ENCODE data around the gene ALDH3B2. TPM values are rescaled to one million over a fixed set of nuclear protein-coding genes. Genes with fewer than 3 reads are reported as not detected.

Gene ALDH3B2
- total RNA-seq, 4 donors from 2014 or later = not detected

DNA sequence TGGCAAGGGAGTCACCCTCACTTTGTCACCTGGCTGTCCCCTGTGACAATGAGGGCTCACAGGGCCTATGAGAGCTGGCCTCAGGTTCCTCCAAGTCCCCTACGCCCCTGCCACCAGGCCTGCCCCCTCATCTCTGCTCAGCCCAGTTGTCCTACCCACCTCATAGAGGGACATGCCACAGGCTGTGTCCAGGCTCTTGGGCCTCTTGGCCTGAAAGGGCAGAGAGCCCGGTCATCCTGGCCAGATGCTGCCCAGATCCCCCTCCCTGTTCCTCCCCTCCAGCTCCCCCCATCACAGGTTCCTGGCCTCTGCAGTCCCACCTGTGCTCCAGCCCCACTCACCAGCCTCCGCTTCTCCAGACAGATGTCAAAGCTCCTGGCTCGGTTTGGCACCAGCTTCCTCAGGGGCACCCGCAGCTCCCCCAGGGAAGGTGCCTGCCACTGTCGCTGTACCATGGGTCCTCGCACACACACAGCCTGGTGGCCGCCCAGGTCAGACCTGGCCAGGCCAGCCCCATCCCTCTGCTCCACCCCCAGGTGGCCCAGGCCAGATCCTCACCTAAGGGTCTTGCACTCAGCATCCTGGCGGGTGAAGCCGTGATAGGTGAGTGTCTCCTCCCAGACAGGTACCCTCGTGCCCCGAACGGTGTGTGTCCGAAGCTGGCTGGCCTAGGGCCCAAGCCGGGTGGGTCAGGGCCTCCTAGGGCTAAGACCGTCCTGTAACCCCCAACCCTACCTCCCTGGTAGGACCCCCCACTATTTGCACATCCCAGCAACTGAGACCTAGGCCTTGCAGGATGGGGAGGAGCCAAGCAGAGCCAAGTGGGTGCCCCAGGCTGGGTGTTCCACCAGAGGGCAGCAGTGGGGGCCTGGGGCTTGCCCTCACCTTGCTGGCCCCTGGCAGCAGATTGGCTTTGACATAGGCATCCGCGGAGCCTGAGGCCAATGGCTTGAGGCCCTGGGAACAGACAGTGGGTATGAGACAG, 59.4 kb downstream of the ALDH3B2 start:
- Histone ChIP-seq H3K4me1 (peaks cover 9 to 23% (median 15%) of the 10 kb centered on the region in 4 donors), H3K36me3 (peaks cover 24 to 34% (median 30%) of the 10 kb centered on the region in 4 donors), H3K9me3 (no peaks in the 10 kb centered on the region), H3K4me3 (peak overlapping the region in 1 of 4 donors; percentile 64), H3K27ac (replicated peaks in 1 of 4) (peak overlapping the region in 1 of 4 donors; percentile 63), H3K27me3 (peaks cover 0 to 31% (median 10%) of the 10 kb centered on the region in 4 donors)
- intact Hi-C loops (cut with DNase I) = loop anchor here (10.0 kb wide), 1 partner anchor 100 kb away; no protein-coding TSS in a partner anchor
- WGBS = 79% methylated on average over 8 of the region's 18 CpGs
- TF ChIP-seq POLR2A (IDR thresholded peaks at IDR 0.05; ENCODE audit: low read depth) = no peak
- TF ChIP-seq, protein P1, sequence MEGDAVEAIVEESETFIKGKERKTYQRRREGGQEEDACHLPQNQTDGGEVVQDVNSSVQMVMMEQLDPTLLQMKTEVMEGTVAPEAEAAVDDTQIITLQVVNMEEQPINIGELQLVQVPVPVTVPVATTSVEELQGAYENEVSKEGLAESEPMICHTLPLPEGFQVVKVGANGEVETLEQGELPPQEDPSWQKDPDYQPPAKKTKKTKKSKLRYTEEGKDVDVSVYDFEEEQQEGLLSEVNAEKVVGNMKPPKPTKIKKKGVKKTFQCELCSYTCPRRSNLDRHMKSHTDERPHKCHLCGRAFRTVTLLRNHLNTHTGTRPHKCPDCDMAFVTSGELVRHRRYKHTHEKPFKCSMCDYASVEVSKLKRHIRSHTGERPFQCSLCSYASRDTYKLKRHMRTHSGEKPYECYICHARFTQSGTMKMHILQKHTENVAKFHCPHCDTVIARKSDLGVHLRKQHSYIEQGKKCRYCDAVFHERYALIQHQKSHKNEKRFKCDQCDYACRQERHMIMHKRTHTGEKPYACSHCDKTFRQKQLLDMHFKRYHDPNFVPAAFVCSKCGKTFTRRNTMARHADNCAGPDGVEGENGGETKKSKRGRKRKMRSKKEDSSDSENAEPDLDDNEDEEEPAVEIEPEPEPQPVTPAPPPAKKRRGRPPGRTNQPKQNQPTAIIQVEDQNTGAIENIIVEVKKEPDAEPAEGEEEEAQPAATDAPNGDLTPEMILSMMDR (IDR thresholded peaks at IDR 0.05) = peak; percentile 13 to 45 (median 16)
- no peak for TF ChIP-seq EP300 (IDR thresholded peaks at IDR 0.05)
- DNase-seq (ENCODE audit: extremely low spot score) = no peak

DNA sequence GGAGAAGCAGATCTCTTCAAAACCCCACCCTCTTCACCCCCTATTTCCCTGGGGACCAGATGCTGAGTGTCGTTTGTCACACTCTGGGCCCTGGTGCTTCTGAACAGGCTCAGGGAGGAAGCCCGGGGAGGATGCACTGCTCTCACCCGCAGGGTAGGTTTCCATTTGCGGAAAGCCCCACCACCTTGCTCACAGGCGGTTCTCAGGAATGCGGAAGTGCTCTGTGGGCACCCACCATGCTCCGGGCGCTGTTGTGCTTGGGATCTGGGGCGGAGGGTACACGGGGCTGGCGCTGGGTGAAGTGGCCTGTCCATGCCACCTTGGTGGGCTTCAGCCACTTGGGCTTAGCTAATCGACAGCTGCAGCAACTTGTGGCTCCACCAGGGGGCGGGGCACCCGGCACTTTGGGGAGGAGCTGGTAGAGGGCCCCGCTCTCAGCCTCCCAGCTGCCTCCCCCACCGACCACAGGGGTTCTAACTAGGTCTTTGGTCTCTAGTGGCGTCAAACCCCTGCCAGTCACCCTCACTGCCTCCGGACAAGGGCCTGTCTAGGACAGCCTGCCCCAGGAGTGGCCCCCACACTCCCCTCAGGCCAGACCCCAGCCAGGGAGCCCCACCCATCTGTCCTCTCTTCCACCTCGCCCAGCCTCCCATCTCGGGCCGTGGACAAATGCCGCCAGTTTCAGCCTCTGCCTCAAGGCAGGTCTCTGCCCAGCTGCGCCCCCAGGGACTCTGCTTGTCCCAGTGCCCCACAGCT, 60.3 kb downstream of the ALDH3B2 start:
- Histone ChIP-seq H3K4me3 (peak overlapping the region; percentile 49 to 64 (median 50)), H3K36me3 (peaks cover 30 to 43% (median 39%) of the 10 kb centered on the region in 4 donors), H3K27me3 (peaks cover 0 to 31% (median 10%) of the 10 kb centered on the region in 4 donors), H3K27ac (replicated peaks in 1 of 4) (peak overlapping the region in 3 of 4 donors; percentile 9 to 63 (median 41)), H3K4me1 (peaks cover 9 to 23% (median 15%) of the 10 kb centered on the region in 4 donors), H3K9me3 (no peaks in the 10 kb centered on the region)
- intact Hi-C loops (cut with DNase I) = loop anchor here (10.0 kb wide), 1 partner anchor 101 kb away; no protein-coding TSS in a partner anchor
- DNase-seq (ENCODE audit: extremely low spot score) = no peak
- TF ChIP-seq POLR2AphosphoS5 (IDR thresholded peaks at IDR 0.05) (peak in 1 of 2 donors; percentile 23), EP300 (IDR thresholded peaks at IDR 0.05) (no peak), POLR2A (IDR thresholded peaks at IDR 0.05; ENCODE audit: low read depth) (no peak)
- TF ChIP-seq, protein P1 (IDR thresholded peaks at IDR 0.05) = peak; percentile 45 to 69 (median 58)
- 5% methylated on average over 8 of the region's 23 CpGs for WGBS

DNA sequence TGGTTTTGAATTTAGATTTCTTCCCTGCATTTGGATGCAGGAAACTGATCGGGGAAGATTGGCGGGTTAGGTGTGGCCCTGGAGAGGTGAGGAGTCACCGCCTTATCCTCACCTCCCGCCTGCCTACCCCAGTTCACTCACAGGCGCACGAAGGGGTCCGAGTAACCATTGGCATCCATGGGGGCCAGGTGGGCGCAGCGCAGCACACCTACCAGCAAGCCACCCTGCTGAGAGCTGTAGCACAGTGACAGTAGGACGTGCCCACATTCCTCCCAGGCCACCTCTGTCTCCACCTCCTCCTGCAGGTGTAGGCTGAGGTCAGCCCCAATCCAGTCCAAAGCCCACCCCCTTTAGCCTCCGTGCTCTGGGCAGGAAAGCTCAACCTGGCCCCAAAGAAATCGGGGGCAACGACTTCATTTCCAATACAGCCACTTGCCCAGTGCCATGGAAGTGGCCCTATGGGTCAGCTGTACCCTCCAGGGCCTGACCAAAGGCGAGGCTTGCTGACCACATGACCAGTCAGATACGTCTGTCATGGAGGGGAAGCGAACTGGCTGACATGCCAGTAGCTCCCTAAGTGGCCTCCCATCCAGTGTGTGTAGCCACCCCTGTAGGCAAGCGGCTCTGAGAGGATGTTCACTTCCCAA, 61.0 kb downstream of the ALDH3B2 start:
- Histone ChIP-seq H3K4me3 (peak overlapping the region; percentile 49 to 64 (median 50)), H3K4me1 (peaks cover 9 to 29% (median 19%) of the 10 kb centered on the region in 4 donors), H3K27ac (replicated peaks in 1 of 4) (peak overlapping the region in 3 of 4 donors; percentile 9 to 63 (median 41)), H3K9me3 (no peaks in the 10 kb centered on the region), H3K27me3 (peaks cover 0 to 31% (median 10%) of the 10 kb centered on the region in 4 donors), H3K36me3 (peaks cover 31 to 50% (median 46%) of the 10 kb centered on the region in 4 donors)
- WGBS = 78% methylated on average over 16 of the region's 17 CpGs
- TF ChIP-seq POLR2AphosphoS5 (IDR thresholded peaks at IDR 0.05) (no peak), POLR2A (IDR thresholded peaks at IDR 0.05; ENCODE audit: low read depth) (no peak), EP300 (IDR thresholded peaks at IDR 0.05) (no peak)
- TF ChIP-seq, protein P1 (IDR thresholded peaks at IDR 0.05) = no peak
- no peak for DNase-seq (ENCODE audit: extremely low spot score)
- intact Hi-C loops (cut with DNase I) = loop anchor here (10.0 kb wide), 1 partner anchor 101 kb away; no protein-coding TSS in a partner anchor

DNA sequence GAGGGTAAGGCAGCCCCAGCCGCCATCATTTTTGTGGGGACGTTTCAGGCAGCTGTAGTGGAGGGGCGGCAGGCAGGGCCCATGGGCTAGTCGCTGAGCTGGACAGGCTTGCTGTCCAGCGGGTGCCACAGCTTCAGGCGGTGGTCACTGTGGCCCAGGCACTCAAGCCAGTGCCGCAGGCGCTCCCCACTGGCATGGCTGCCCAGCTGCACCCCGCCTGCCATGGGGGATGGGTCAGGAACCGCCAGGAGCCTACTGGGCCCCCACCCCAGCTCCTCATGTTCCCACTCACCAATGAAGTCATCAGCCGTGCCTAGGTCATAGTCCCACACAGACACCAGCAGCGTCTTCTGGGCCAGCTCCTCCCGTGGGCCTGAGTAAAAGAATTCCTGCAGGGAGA, 61.7 kb downstream of the ALDH3B2 start:
- H3K4me3 ChIP-seq = no peak overlapping the region
- 86% methylated on average over 9 of the region's 13 CpGs for WGBS
- peaks cover 0 to 31% (median 10%) of the 10 kb centered on the region in 4 donors for H3K27me3 ChIP-seq
- TF ChIP-seq POLR2AphosphoS5 (IDR thresholded peaks at IDR 0.05) (no peak), EP300 (IDR thresholded peaks at IDR 0.05) (no peak), POLR2A (IDR thresholded peaks at IDR 0.05; ENCODE audit: low read depth) (no peak)
- TF ChIP-seq, protein P1 (IDR thresholded peaks at IDR 0.05) = no peak
- peaks cover 15 to 36% (median 25%) of the 10 kb centered on the region in 4 donors for H3K4me1 ChIP-seq
- H3K9me3 ChIP-seq = no peaks in the 10 kb centered on the region
- peaks cover 31 to 52% (median 49%) of the 10 kb centered on the region in 4 donors for H3K36me3 ChIP-seq
- intact Hi-C loops (cut with DNase I) = loop anchor here (10.0 kb wide), 1 partner anchor 102 kb away; no protein-coding TSS in a partner anchor
- DNase-seq (ENCODE audit: extremely low spot score) = no peak
- H3K27ac ChIP-seq (replicated peaks in 1 of 4) = no peak overlapping the region

Measured in esophagus muscularis mucosa (tissue), 4 donors.